HG03039 (cell line): ENCODE measurements around the gene ANKEF1.
"Not testable (repeated sequence)": the region's sequence is repeated elsewhere in the genome, so short reads cannot be mapped to it uniquely, and the experiment has no call there.

Source experiments
- ATAC-seq: cut with Tn5 transposase; IDR thresholded peaks from one replicate; pipeline ENCODE4 v1.9.1; 2021; ENCODE audit warnings: mild to moderate bottlenecking, moderate library complexity; ENCODE audit not compliant: unreplicated experiment

The ANKEF1 gene

GRCh38 chr20:10032269-10032668 is 2.5 kb upstream of the ANKEF1 start:
- ATAC-seq, result not testable (repeated sequence)

GRCh38 chr20:10033905-10034650 is 709 bp upstream of the ANKEF1 start:
- no peak for ATAC-seq

DNA sequence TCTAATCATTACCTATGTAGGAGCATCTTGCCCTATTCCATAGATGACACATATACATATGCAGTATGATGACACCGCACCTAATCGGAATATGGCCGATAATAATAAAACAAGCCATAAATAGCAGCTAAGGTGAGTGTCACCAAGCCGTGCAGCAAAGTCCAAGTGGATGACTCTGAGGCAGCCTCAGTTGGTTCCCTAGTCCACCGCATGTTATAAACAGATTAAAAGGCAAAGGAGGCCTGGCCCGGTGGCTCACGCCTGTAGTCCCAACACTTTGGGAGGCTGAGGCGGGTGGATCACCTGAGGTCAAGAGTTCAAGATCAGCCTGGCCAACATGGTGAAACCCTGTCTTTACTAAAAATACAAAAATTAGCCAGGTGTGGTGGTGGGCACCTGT is 1.5 kb downstream of the ANKEF1 start:
- not testable (repeated sequence) for ATAC-seq

GRCh38 chr20:10040070-10040975 is 5.5 kb downstream of the ANKEF1 start:
- ATAC-seq, result no peak

DNA sequence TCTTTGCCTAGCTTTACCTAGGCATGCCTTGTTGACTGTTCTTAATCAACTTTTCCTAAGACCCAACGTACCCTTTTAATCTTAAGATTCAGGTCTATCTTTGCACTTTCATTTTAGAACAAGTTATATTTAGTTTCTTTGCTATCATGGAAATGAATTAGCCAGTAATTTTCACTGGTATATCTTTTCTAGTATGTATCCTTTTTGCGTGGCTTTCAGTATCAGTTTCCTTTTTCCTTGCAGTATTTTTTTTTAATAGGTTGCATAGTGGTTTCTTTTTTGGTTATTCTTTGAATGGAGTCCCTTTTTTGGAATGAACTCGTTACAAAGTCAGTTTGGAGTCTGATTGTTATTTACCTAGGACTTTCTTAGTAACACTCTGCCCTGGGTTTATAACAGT is 7.3 kb downstream of the ANKEF1 start:
- no peak for ATAC-seq

GRCh38 chr20:10047427-10047826 is 12.6 kb downstream of the ANKEF1 start:
- ATAC-seq, result no peak

DNA sequence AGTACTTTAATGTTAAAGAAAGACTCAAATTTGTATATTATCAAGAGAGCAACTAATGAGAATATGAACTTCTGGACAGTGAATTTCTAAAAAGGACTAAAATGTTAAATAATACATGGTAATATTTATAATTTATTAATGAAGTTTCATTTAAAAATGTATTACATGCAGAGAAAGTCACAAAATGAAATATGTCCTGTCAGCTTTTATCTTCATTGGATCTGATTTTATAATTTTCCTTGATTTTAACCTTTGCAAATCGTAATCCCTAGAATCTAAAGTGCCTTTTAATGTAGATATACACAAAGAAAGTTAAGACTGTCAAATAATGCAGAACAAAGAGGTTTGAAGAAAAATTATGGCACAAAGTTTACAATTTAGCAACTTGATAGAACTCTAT is 16.4 kb downstream of the ANKEF1 start:
- no peak for ATAC-seq

- no peak for ATAC-seq
These were observed 24.2 kb downstream of the ANKEF1 start for GRCh38 chr20:10059006-10059405.

GRCh38 chr20:10060226-10060625 is 25.4 kb downstream of the ANKEF1 start:
- no peak for ATAC-seq

GRCh38 chr20:10061641-10062040 is 26.9 kb downstream of the ANKEF1 start:
- no peak for ATAC-seq

DNA sequence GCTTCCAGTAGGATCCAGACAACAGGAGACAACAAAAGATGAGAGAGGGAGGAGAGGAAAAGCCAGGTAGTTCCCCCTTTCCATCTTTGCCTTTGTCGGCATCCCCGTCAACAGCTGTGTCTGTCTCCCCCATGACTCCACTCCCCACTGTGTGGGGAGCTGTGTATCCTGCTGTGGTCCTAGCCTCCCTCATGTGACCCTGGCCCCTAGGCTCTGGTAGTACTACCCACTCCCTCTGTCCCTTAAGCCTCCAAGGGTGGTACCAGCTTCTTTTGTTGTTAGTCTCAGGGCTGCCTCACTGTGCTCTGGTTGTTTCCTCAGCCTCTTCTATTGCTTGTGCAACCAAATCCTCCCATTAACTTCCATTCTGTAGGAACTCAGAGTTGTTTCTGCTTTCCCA is 28.7 kb downstream of the ANKEF1 start:
- ATAC-seq, result no peak

DNA sequence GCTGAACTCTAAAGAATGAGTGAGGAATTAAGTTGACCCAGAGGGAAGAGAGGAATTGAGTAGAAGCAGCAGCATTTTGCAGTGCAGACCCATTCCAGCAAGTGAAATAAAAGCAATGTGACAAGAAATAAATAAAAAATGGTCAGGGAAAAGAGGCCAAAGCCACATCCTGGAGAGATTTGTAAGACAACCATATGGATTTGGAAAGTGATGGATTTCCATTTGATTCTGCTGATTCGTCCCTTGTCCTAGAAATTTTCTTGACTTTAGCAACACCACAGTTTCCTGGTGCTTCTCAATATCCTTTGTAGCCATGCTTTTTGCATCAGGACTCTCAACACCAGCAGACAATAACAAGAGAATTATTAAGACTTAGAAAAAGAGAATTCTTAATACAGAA is 29.8 kb downstream of the ANKEF1 start:
- ATAC-seq, result no peak

- ATAC-seq, result no peak
These were observed 30.5 kb downstream of the ANKEF1 start for GRCh38 chr20:10065154-10065833.

GRCh38 chr20:10067321-10067720 is 32.5 kb downstream of the ANKEF1 start:
- no peak for ATAC-seq

GRCh38 chr20:10074513-10074912 is 39.7 kb downstream of the ANKEF1 start:
- no peak for ATAC-seq

GRCh38 chr20:10075606-10076005 is 40.8 kb downstream of the ANKEF1 start:
- no peak for ATAC-seq

- ATAC-seq, result no peak
These were observed 41.6 kb downstream of the ANKEF1 start for GRCh38 chr20:10076126-10077080.

DNA sequence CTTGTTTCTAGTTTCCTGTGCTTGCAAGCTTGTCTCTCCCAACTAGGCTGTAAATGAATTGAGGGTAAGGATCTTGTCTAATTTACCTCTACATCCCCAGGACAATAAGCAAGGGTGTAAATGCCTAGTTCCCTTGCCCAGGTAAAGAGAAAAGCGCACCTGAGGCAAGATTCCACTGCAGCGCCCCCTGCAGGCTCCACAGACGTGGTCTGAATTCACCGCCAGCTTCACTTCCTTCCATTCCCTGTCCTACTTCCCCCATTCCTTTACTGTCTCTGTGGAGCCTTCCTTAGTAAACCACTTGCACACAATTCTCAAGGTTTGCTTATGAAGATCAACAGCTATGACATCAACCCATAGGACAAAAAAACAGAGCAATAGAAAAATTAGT is 42.3 kb downstream of the ANKEF1 start:
- ATAC-seq, result no peak

GRCh38 chr20:10077886-10078285 is 43.1 kb downstream of the ANKEF1 start:
- ATAC-seq, result no peak

- ATAC-seq, result no peak
These were observed 43.6 kb downstream of the ANKEF1 start for GRCh38 chr20:10078403-10078802.
